HepG2 (cell line): Measurements from ENCODE around the gene PRSS53. TPM values are rescaled to one million over a fixed set of nuclear protein-coding genes. Genes with fewer than 3 reads are reported as not detected.
A peak's percentile ranks its signal among the peaks of the same experiment; 100 is the strongest.

Source experiments
- BRD4 ChIP-seq: sonication (generic); formaldehyde crosslinking; IDR thresholded peaks from 2 replicates; pipeline ENCODE4 v1.4.0; 2020; ENCODE audit warnings: missing genetic modification reagents
- CTCF ChIP-seq: sonication (generic); formaldehyde crosslinking; IDR thresholded peaks from 2 replicates; pipeline ENCODE4 v1.5.0; 2020; ENCODE audit warnings: mild to moderate bottlenecking, missing genetic modification reagents, moderate library complexity
- DBP ChIP-seq: sonication (generic); formaldehyde crosslinking; IDR thresholded peaks from 2 replicates; pipeline ENCODE4 v1.4.0; 2020; ENCODE audit warnings: missing genetic modification reagents; ENCODE audit errors: not compliant biosample characterization
- DZIP1 ChIP-seq: sonication (generic); formaldehyde crosslinking; IDR thresholded peaks from 2 replicates; pipeline ENCODE4 v1.5.0; 2020; ENCODE audit warnings: mild to moderate bottlenecking, missing genetic modification reagents
- FOXO1 ChIP-seq: sonication (generic); formaldehyde crosslinking; IDR thresholded peaks from 2 replicates; pipeline ENCODE4 v1.4.0; 2020; ENCODE audit warnings: missing genetic modification reagents
- FUBP1 ChIP-seq: sonication (generic); formaldehyde crosslinking; IDR thresholded peaks from 2 replicates; pipeline ENCODE4 v1.5.1; 2020; ENCODE audit warnings: missing genetic modification reagents, mild to moderate bottlenecking, borderline replicate concordance
- HDAC6 ChIP-seq: fragments of 200-600 bp; sonication (generic); IDR thresholded peaks from 2 replicates; pipeline ENCODE4 v1.7.0; 2017; ENCODE audit warnings: mild to moderate bottlenecking, antibody characterized with exemption, low read length, low read depth
- JUND ChIP-seq: sonication (generic); formaldehyde crosslinking; IDR thresholded peaks from 2 replicates; pipeline ENCODE4 v1.8.0; 2022; ENCODE audit warnings: mild to moderate bottlenecking, missing genetic modification reagents
- KLF16 ChIP-seq, 2 experiments: sonication (generic) in 1 of 2; formaldehyde crosslinking in 1 of 2; IDR thresholded peaks; 2 replicates each; pipeline versions ENCODE4 v1.6.1 to v1.8.0; 2016 to 2023; ENCODE audit warnings: missing genetic modification reagents in 2 of 2, missing compliant biosample characterization in 1 of 2
- LCORL ChIP-seq, 2 experiments: fragments of 450-650 bp in 1 of 2; sonication (generic) in 1 of 2; formaldehyde crosslinking in 1 of 2; IDR thresholded peaks; 2 replicates each; pipeline versions ENCODE4 v1.5.0 to v1.6.1; 2017 to 2020; ENCODE audit warnings: antibody characterized with exemption in 1 of 2, missing genetic modification reagents in 1 of 2
- TBX2 ChIP-seq: sonication (generic); formaldehyde crosslinking; IDR thresholded peaks from 2 replicates; pipeline ENCODE4 v1.5.0; 2020; ENCODE audit warnings: missing genetic modification reagents, mild to moderate bottlenecking, borderline replicate concordance
- THAP9 ChIP-seq: sonication (generic); formaldehyde crosslinking; IDR thresholded peaks from 2 replicates; pipeline ENCODE4; 2020; ENCODE audit warnings: missing genetic modification reagents, mild to moderate bottlenecking, borderline replicate concordance
- ZFP36L1 ChIP-seq: sonication (generic); formaldehyde crosslinking; IDR thresholded peaks from 2 replicates; pipeline ENCODE4 v1.8.0; 2022; ENCODE audit warnings: mild to moderate bottlenecking, missing genetic modification reagents, moderate library complexity
- ZNF124 ChIP-seq: sonication (generic); formaldehyde crosslinking; IDR thresholded peaks from 2 replicates; pipeline ENCODE4 v1.4.0; 2020; ENCODE audit warnings: missing genetic modification reagents
- ZNF431 ChIP-seq: sonication (generic); formaldehyde crosslinking; IDR thresholded peaks from 2 replicates; pipeline ENCODE4 v1.9.0; 2022; ENCODE audit warnings: missing genetic modification reagents, low read depth, mild to moderate bottlenecking, borderline replicate concordance
- ZNF562 ChIP-seq: sonication (generic); formaldehyde crosslinking; IDR thresholded peaks from 2 replicates; pipeline ENCODE4 v1.8.0; 2022; ENCODE audit warnings: missing genetic modification reagents, borderline replicate concordance
- ZSCAN30 ChIP-seq: sonication (generic); formaldehyde crosslinking; IDR thresholded peaks from 2 replicates; pipeline ENCODE4 v1.5.0; 2020; ENCODE audit warnings: mild to moderate bottlenecking, missing genetic modification reagents
- polyA plus RNA-seq, 8 experiments: library from polyadenylated mRNA; depleted of rRNA in 3 of 8; stranded (reverse) in 7 of 8; unstranded in 1 of 8; fragments of >200 nt; fragmentation: Illumina TruSeq in 4 of 8; extraction: Trizol in 4 of 8; gene quantifications; 2 replicates each; pipeline versions ENCODE4 v1.2.1 to v1.2.3, GENCODE V29; 2011 to 2016; ENCODE audit warnings: low read depth in 4 of 8, missing spikeins in 1 of 8, mixed read lengths in 1 of 8; ENCODE audit not compliant: insufficient read depth in 1 of 8
- total RNA-seq, 5 experiments: library from RNA; depleted of rRNA; stranded (reverse); fragments of >200 nt; fragmentation: Illumina TruSeq; extraction: Trizol; gene quantifications; 2 replicates each; pipeline ENCODE4 v1.2.3, GENCODE V29; 2016; ENCODE audit warnings: low read depth in 1 of 5

The PRSS53 gene
- total and polyA plus RNA-seq, 2 of the 13 experiments (the other 11 are each of a cell fraction or from before 2014, with no cell fraction given) = 2.2 to 7.4 TPM

- TF ChIP-seq CTCF (CRISPR knock-in tag) (peak; percentile 29; the same call in 1 of the 2 replicates), DZIP1 (peak; percentile 83; the same call in 1 of the 2 replicates), LCORL (IDR thresholded peaks at IDR 0.05) (no peak), LCORL (CRISPR knock-in tag; IDR thresholded peaks at IDR 0.05) (peak; percentile 87), ZNF124 (CRISPR knock-in tag) (peak; percentile 94; the same call in 1 of the 2 replicates), ZSCAN30 (CRISPR knock-in tag) (no peak), THAP9 (0 out of 2 replicates have a peak, but pooled peaks have one; percentile 50), ZNF431 (CRISPR knock-in tag) (no peak), JUND (CRISPR knock-in tag) (0 out of 2 replicates have a peak, but pooled peaks have one; percentile 35), ZNF562 (no peak), KLF16 (CRISPR knock-in tag; IDR thresholded peaks at IDR 0.05) (peak in 1 of 2 experiments; percentile 72; a peak in 1 of 4 replicates), ZFP36L1 (CRISPR knock-in tag) (peak; percentile 84; the same call in 1 of the 2 replicates), TBX2 (CRISPR knock-in tag) (peak; percentile 77; the same call in 1 of the 2 replicates), BRD4 (0 out of 2 replicates have a peak, but pooled peaks have one; percentile 34), FOXO1 (CRISPR knock-in tag) (peak; percentile 68), DBP (CRISPR knock-in tag) (peak; percentile 69), HDAC6 (no peak), FUBP1 (CRISPR knock-in tag) (no peak)
These were observed 19.5 kb upstream of the PRSS53 start, which contains the start of gene BCKDK (continued) for GRCh38 chr16:31108035-31108793.
